IgD-negative memory B cell (primary cell): ENCODE data around the gene ACTL7A. TPM values are rescaled to one million over a fixed set of nuclear protein-coding genes. Genes with fewer than 3 reads are reported as not detected.
"Not testable (repeated sequence)": the region's sequence is repeated elsewhere in the genome, so short reads cannot be mapped to it uniquely, and the experiment has no call there.

ENCODE experiments used
- H3K27ac Mint-ChIP-seq, 3 donors: one replicate each; pipeline ENCODE4 v1.8.0; 2020 to 2022; ENCODE audit warnings: mild to moderate bottlenecking in 3 of 3, mixed read lengths in 3 of 3, moderate library complexity in 1 of 3
- H3K27me3 Mint-ChIP-seq: one replicate; pipeline ENCODE4 v1.8.0; 2021; ENCODE audit warnings: mixed read lengths
- H3K36me3 Mint-ChIP-seq: one replicate; pipeline ENCODE4 v1.8.0; 2020; ENCODE audit warnings: mild to moderate bottlenecking, mixed read lengths
- H3K4me1 Mint-ChIP-seq, 3 donors: one replicate each; pipeline ENCODE4 v1.8.0; 2020 to 2022; ENCODE audit warnings: mixed read lengths in 3 of 3, mild to moderate bottlenecking in 1 of 3
- H3K4me3 Mint-ChIP-seq, 4 donors: one replicate each; pipeline ENCODE4 v1.8.0; 2020 to 2022; ENCODE audit warnings: mild to moderate bottlenecking in 4 of 4, mixed read lengths in 4 of 4, moderate library complexity in 3 of 4
- H3K9me3 Mint-ChIP-seq, 3 donors: one replicate each; pipeline ENCODE4 v1.8.0; 2020 to 2021; ENCODE audit warnings: mixed read lengths in 3 of 3, mild to moderate bottlenecking in 1 of 3
- polyA plus RNA-seq: library from polyadenylated mRNA; unstranded; fragments of 300-500 nt; fragmentation: Illumina TruSeq; gene quantifications from one replicate; pipeline ENCODE4 v1.2.3, GENCODE V29; 2021

ACTL7A gene
- polyA plus RNA-seq, 1 donor from 2014 or later, result not detected

DNA sequence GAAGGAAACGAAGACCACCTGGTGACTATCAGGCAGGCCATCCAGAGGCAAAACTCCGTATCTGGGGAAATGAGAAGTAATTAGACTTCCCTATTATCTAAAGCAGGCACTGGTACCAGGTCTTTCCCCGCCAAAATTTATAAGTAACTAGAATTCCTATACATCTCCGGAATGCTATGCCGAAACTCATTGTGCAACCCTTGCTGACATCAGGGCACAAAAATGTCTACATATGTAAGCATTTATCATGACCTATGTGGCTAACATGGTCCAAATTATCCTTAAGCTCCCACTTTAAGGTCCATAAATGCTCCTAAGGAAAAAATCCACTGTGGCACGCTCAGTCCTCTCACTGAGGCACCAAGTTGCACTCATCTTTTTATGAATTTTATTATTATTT is 24.0 kb upstream of the ACTL7A start:
- H3K4me3 Mint-ChIP-seq, result no peak overlapping the region

DNA sequence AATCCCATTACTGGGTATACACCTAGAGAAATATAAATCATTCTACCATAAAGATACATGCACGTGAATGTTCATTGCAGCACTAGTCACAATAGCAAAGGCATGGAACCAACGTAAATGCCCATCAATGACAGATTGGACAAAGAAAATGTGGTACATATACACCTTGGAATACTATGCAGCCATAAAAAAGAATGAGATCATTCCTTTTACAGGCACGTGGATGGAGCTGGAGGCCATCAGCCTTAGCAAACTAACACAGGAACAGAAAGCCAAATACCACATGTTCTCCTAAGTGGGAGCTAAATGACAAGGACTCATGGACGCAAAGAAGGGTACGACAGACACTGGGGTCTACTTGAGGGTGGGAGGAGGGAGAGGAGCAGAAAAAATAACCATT is 22.5 kb upstream of the ACTL7A start:
- not testable (repeated sequence) for H3K4me3 Mint-ChIP-seq, H3K27me3 Mint-ChIP-seq, H3K27ac Mint-ChIP-seq, H3K9me3 Mint-ChIP-seq, H3K36me3 Mint-ChIP-seq
- peaks cover 13 to 19% (median 14%) of the 10 kb centered on the region in 3 donors for H3K4me1 Mint-ChIP-seq

More for the DNA sequence above, 24.0 kb upstream of the ACTL7A start:
- peaks cover 0 to 3% (median 0%) of the 10 kb centered on the region in 3 donors for H3K9me3 Mint-ChIP-seq
- peaks cover 13 to 21% (median 16%) of the 10 kb centered on the region in 3 donors for H3K4me1 Mint-ChIP-seq
- H3K36me3 Mint-ChIP-seq, result no peaks in the 10 kb centered on the region
- H3K27ac Mint-ChIP-seq, result no peak overlapping the region
- H3K27me3 Mint-ChIP-seq, result no peaks in the 10 kb centered on the region

DNA sequence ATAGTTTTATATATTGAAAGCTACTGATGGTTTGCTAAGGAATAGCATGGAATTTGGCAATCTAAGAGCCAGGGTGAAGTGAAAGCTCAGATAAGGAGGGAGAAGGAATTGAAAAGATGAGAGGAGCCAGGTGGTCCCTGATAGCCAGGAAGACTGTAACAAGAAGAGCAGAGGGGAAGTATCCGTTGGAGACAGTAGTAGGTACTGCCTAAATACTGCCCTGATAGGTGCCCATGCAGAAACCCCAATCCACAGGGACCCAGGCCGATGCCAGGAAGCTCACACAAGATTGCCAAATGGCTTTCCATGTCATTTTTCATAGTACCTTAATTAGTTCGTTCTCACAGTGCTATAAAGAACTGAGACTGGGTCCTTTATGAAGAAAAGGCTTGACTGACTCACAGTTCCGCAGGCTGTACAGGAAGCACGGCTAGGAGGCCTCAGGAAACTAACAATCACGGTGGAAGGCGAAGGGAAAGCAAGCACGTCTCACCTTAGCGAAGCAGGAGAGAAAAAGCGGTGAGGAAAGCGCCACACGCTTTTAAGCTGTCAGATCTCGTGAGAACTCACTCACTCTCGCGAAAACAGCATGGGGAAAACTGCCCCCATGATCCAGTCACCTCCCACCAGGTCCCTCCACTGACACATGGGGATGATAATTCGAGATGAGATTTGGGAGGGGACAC is 19.3 kb upstream of the ACTL7A start:
- Mint-ChIP-seq H3K4me1 (peaks cover 1 to 8% (median 7%) of the 10 kb centered on the region in 3 donors), H3K9me3 (peaks cover 0 to 3% (median 0%) of the 10 kb centered on the region in 3 donors), H3K27me3 (no peaks in the 10 kb centered on the region), H3K36me3 (no peaks in the 10 kb centered on the region), H3K4me3 (peak overlapping the region; percentile 51 to 85 (median 74)), H3K27ac (no peak overlapping the region)

DNA sequence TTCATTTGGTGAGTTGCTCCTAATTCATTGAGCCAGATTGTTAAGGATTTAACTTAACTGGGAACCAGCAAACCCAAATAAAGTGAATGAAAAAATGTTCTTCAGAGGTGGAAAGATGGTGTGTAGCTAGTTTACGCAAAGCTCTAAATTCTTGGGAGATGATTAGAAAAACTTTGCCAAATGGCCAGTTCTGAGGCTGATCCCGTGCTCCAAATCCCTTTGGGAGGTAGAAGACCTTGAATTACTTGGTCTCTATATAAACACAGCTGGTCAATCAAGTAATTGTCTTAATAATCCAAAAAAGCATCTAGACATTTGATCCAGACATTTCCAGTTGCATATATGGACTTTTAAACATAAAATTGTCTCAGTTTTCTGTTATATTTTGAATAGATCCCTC is 17.7 kb upstream of the ACTL7A start:
- H3K27me3 Mint-ChIP-seq, result no peaks in the 10 kb centered on the region
- H3K4me1 Mint-ChIP-seq, result peaks cover 1 to 8% (median 7%) of the 10 kb centered on the region in 3 donors
- peaks cover 0 to 2% (median 0%) of the 10 kb centered on the region in 3 donors for H3K9me3 Mint-ChIP-seq
- H3K27ac Mint-ChIP-seq, result no peak overlapping the region
- no peak overlapping the region for H3K4me3 Mint-ChIP-seq
- no peaks in the 10 kb centered on the region for H3K36me3 Mint-ChIP-seq

DNA sequence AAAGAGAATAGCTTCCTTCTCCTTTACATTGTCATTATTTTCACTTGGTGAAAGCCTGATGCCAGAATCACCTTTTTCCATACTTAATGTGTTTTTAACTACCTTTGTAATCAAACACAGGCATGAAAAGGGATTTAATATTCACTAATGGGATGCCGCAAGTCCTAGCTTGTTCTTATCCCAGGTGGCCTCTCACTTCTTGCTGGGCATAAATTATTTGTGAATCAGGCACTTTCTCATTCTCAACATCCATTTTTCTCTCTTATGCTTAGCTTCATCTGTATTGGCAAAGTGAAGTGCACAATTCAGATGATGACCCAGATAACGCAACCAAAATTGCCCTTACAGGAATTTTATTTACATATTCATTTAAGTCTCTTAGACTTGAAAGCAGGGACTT is 17.2 kb upstream of the ACTL7A start:
- Mint-ChIP-seq H3K4me3 (no peak overlapping the region), H3K27ac (no peak overlapping the region), H3K27me3 (no peaks in the 10 kb centered on the region), H3K36me3 (no peaks in the 10 kb centered on the region), H3K4me1 (peaks cover 1 to 8% (median 7%) of the 10 kb centered on the region in 3 donors), H3K9me3 (no peaks in the 10 kb centered on the region)

DNA sequence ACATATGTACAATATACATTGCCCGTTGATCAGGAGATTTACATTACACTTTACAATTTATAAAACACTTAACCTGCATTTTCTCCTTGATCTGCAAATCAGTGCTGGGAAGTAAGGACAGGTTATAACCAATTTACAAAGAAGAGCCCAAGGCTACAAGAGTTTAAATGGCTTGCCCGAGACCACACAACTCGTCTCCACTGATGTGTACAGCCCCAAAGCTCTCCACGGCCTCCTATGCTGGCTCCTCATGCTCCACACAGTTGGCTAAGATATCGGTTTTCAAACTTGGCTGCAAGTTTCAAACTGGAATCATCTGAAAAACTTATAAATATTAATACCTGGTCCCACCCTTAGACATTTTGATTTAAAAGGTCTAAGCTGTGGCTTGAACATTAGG is 16.6 kb upstream of the ACTL7A start:
- H3K36me3 Mint-ChIP-seq, result no peaks in the 10 kb centered on the region
- no peaks in the 10 kb centered on the region for H3K27me3 Mint-ChIP-seq

DNA sequence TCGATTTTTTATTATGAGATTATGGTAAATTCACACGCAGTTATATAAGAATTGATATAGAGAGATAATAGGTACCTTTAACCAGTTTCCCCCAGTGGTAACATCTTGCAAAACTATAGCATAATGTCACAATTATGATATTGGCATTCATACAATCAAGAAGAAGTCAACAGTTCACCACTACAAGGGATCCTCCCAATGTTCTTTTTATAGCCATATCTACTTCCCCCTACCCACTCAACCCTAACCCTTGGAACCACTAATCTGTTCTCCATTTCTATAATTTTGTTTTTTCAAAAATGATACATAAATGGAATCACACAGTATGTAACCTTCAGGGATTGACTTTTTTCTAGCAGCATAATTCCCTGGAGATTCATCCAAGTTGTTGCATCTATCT is 16.1 kb upstream of the ACTL7A start:
- no peaks in the 10 kb centered on the region for H3K36me3 Mint-ChIP-seq
- H3K27ac Mint-ChIP-seq, result no peak overlapping the region
- peaks cover 1 to 8% (median 7%) of the 10 kb centered on the region in 3 donors for H3K4me1 Mint-ChIP-seq
- H3K9me3 Mint-ChIP-seq, result no peaks in the 10 kb centered on the region
- H3K27me3 Mint-ChIP-seq, result no peaks in the 10 kb centered on the region
- H3K4me3 Mint-ChIP-seq, result no peak overlapping the region

More for the DNA sequence above, 16.6 kb upstream of the ACTL7A start:
- Mint-ChIP-seq H3K4me1 (peaks cover 1 to 8% (median 7%) of the 10 kb centered on the region in 3 donors), H3K9me3 (no peaks in the 10 kb centered on the region), H3K27ac (no peak overlapping the region), H3K4me3 (no peak overlapping the region)

DNA sequence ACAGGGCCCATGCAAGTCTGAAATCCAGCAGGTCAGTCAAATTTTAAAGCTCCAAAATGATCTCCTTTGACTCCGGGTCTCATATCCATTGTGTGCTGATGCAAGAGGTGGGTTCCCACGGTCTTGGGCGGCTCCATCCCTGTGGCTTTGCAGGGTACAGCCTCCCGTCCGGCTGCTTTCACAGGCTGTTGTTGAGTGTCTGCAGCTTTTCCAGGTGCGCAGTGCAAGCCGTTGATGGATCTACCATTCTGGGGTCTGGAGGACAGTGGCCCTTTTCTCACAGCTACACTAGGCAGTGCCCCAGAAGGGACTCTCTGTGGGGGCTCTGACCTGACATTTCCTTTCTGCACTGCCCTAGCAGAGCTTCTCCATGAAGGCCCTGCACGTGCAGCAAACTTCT is 13.8 kb upstream of the ACTL7A start:
- not testable (repeated sequence) for H3K36me3 Mint-ChIP-seq

DNA sequence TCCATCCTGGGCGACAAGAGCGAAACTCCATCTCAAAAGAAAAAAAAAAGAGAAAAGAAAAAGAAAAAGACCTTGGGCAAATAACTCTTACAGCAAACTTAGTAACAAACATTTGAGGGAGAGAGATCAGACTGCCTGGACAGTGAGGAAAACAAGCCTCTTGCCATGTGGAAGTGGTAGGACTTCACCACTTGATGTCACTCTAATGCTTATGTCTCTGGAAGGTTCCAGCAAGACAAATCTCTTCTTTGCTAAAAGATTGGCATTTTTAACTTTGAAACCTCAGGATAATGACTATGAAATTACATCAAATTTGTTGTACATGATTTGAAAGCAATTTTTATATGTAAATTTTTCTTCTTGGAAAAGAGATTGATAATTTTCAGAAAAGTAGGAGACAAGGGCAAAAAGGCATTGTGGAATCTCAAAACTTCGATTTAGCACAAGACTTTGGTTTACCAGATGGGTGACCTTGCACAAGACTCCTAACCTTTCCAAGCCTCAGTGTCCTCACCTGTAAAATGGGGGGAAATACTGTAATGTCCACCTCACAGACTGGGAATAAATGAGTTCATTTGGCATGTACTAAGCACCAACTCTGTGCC is 11.7 kb upstream of the ACTL7A start:
- Mint-ChIP-seq H3K4me1 (peaks cover 0 to 3% (median 0%) of the 10 kb centered on the region in 3 donors), H3K4me3 (no peak overlapping the region), H3K27ac (no peak overlapping the region), H3K36me3 (no peaks in the 10 kb centered on the region), H3K27me3 (no peaks in the 10 kb centered on the region), H3K9me3 (no peaks in the 10 kb centered on the region)

More for the DNA sequence above, 13.8 kb upstream of the ACTL7A start:
- H3K9me3 Mint-ChIP-seq, H3K27me3 Mint-ChIP-seq, H3K4me1 Mint-ChIP-seq, H3K27ac Mint-ChIP-seq, H3K4me3 Mint-ChIP-seq: not testable (repeated sequence)

DNA sequence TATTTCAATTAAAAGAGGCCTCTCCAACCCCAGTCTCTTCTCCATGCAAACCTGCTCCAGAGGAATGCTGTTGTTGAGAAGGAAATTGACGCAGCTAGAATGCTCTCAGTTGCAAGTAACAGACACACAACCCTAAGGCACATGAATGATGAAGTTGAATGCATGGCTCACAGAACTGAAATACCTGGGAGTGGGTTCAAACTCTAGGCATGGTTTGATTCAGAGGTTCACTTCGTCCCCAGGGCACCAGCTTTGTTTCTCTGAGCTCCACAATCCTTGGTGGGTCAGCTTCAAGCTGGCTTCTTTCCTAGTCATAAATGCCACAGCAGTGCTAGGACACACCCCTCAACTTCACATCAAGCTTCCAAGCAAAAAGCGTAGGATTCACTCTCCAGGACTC is 10.9 kb upstream of the ACTL7A start:
- H3K27me3 Mint-ChIP-seq, result no peaks in the 10 kb centered on the region
- no peak overlapping the region for H3K27ac Mint-ChIP-seq
- peak overlapping the region in 1 of 4 donors; percentile 63 for H3K4me3 Mint-ChIP-seq
- no peaks in the 10 kb centered on the region for H3K36me3 Mint-ChIP-seq
- no peaks in the 10 kb centered on the region for H3K4me1 Mint-ChIP-seq
- H3K9me3 Mint-ChIP-seq, result no peaks in the 10 kb centered on the region

DNA sequence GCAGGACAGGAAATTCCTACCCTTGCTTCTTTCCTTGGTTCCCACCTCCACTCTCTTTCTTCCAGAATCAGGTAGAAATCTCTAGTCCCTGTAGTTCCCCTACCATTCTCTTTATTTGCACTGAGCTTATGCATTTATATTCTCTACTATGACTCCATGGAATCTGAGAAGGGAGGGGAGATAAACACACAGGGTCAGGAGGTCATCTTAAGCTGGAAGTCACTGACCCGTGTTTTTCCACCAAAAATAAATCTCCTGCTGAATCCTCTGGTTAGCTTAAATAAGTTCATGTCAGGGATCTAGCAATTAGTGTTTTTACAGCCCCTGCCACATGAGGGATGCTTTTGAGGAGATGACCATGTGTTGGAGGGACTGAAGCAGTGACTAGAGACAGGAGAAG is 10.0 kb upstream of the ACTL7A start:
- H3K36me3 Mint-ChIP-seq, result no peaks in the 10 kb centered on the region
- no peaks in the 10 kb centered on the region for H3K9me3 Mint-ChIP-seq
- peak overlapping the region in 1 of 3 donors; percentile 36 for H3K27ac Mint-ChIP-seq
- H3K4me3 Mint-ChIP-seq, result no peak overlapping the region
- no peaks in the 10 kb centered on the region for H3K27me3 Mint-ChIP-seq
- no peaks in the 10 kb centered on the region for H3K4me1 Mint-ChIP-seq

DNA sequence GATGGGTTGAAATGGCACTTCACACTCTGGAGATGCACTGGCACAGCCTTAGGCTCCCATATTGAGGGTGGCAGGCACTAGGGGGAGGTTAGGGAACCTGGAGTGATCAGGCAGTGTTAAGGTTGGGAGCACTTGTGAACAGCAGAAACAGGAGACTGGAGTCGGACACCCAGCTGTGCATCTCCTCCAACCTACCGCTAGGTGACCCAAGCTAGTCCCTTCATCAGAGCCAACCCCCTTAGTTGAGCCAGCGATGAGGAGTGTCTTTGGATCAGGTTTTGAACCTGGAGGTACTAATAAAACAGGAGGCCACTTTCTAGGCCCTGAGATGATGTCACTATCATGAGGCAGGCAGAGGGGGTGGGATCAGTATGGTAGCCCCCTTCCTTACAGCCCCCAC is 8.0 kb upstream of the ACTL7A start:
- Mint-ChIP-seq H3K9me3 (peaks cover 0 to 5% (median 0%) of the 10 kb centered on the region in 3 donors), H3K4me1 (no peaks in the 10 kb centered on the region), H3K27ac (no peak overlapping the region), H3K4me3 (no peak overlapping the region), H3K27me3 (no peaks in the 10 kb centered on the region), H3K36me3 (no peaks in the 10 kb centered on the region)

DNA sequence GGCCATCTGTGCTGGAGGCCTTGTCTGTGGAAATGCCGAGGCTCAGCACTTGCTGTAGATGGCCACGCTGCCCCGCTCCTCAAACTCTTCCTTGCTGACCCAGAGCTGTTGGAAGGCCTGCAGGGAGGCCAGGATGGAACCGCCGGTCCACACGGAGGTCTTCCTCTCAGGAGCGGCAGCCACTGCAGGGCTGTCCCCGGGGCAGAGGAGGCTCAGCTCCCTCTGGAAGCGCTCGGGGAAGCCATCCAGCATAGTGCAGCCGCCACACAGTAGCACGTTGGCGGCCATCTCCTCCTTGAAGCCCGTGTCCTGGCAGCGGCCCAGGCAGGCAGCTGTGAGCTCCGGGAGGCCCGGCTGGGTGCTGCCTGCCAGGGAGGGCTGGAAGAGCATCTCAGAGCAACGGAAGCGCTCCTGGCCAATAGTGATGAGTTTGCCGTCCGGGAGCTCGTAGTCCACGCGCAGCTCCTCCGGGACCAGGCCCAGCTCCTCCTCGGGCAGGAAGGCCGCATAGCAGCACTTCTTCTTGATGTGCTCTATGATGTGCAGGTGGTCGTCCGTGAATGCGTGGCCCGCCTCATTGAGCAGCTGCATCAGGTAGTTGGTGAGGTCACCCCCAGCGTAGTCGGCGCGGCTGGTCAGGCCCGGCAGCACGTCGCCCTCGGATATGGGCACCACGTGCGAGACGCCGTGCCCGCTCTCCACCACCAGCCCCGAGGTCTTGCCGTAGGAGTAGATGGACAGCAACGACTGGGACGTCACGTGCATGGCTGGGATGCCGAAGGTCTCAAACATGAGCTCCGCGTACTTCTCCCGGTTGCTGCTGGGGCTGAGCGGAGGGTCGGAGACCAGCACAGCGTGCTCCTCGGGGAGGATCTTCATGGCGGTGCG is 7.2 kb upstream of the ACTL7A start:
- Mint-ChIP-seq H3K9me3 (peaks cover 0 to 5% (median 0%) of the 10 kb centered on the region in 3 donors), H3K27ac (no peak overlapping the region), H3K27me3 (no peaks in the 10 kb centered on the region), H3K4me3 (peak overlapping the region in 1 of 4 donors; percentile 47), H3K4me1 (no peaks in the 10 kb centered on the region), H3K36me3 (no peaks in the 10 kb centered on the region)

DNA sequence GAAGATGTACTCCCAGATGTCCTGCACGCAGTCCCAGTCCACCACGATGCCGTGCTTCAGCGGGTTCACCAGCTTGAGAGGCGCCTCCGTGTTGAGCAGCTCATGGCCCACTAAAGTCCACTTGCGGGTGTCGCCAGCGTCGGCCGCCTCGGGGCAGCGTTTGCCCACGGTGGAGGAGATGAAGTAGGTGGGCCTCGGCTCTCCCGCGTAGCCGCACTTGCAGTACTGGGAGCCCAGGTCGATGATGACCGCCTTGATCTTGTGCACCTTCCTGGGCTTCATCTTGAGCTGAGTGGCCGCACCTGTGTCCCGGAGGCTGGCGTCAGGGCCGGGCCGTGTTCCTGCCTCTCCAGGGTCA is 6.6 kb upstream of the ACTL7A start:
- Mint-ChIP-seq H3K4me3 (peak overlapping the region in 1 of 4 donors; percentile 47), H3K27me3 (no peaks in the 10 kb centered on the region), H3K4me1 (no peaks in the 10 kb centered on the region), H3K27ac (no peak overlapping the region), H3K36me3 (no peaks in the 10 kb centered on the region), H3K9me3 (peaks cover 0 to 5% (median 0%) of the 10 kb centered on the region in 3 donors)

DNA sequence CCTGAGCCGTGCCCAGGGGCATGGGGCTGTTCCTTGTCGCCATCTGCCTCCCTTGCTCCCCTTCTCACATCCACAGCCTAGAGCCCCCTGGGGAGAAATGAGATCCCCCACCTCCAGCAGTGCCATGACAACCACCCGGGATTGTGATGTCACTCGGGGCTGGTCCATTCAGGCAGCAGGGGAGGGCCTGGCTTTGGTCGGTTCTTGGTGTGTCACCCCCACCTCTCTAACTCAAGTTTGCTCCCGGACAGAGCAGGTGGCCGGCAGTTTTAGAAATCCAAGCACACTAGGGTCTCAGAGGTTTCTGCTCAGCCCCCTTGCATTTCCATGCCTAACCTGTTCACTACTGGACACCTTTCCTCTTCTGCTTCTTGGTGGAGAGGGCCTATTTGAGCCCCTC is 6.2 kb upstream of the ACTL7A start, which contains the start of gene ACTL7B:
Gene ACTL7B, minus strand, starts transcription at position 99 of the 400 bp plus-strand sequence. Its CDS starts 56 bp downstream, at position 43.
- H3K9me3 Mint-ChIP-seq, result peaks cover 0 to 5% (median 0%) of the 10 kb centered on the region in 3 donors
- no peaks in the 10 kb centered on the region for H3K27me3 Mint-ChIP-seq
- peak within 1 kb of the TSS in 2 of 4 donors; percentile 37 to 47 for H3K4me3 Mint-ChIP-seq
- no peaks in the 10 kb centered on the region for H3K36me3 Mint-ChIP-seq
- H3K27ac Mint-ChIP-seq, result no peak within 1 kb of the TSS
- no peaks in the 10 kb centered on the region for H3K4me1 Mint-ChIP-seq
